ENCODE results near the gene TULP4.

The TULP4 gene

GRCh38 chr6:158559895-158560835 lies 247.9 kb downstream of the TULP4 start, which contains the start of gene TMEM181:
Gene TMEM181, plus strand, starts transcription at chr6:158560091. Its CDS starts 134 bp downstream, at chr6:158560225.
- peak; percentile 87 for DNase-seq (ENCODE audit: low read depth)

DNA sequence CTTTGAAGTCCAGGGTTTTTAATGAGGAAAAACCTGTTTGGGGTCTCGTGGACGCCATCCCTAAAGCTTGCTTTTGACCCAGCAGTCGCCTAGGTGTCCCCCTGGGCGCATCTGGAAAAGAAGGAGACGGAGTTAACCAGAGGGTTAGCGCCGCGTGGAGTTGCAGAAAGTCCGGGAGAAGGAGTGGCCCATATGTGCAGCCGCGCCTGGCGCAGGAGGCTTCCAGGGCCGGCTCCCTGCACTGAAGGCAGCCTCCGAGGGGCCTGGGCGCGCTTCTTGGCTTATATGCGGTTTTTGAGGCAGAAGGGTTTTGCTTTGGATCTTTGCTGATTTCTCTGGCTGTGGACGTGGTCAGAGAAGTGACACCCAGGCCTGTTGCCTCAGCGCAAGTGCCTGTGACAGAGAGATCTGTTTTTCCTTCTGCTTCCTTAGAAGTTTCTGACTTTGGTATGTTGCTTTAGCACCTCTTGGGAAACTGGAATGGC lies 248.6 kb downstream of the TULP4 start:
- no peak for DNase-seq (ENCODE audit: low read depth)

Data from activated T-cell treated with anti-CD3 and anti-CD28 coated beads for 48 hours (primary cell).